Measurements from ENCODE around the gene SPIC.
"Not testable (repeated sequence)": the region's sequence is repeated elsewhere in the genome, so short reads cannot be mapped to it uniquely, and the experiment has no call there.

SPIC gene

DNA sequence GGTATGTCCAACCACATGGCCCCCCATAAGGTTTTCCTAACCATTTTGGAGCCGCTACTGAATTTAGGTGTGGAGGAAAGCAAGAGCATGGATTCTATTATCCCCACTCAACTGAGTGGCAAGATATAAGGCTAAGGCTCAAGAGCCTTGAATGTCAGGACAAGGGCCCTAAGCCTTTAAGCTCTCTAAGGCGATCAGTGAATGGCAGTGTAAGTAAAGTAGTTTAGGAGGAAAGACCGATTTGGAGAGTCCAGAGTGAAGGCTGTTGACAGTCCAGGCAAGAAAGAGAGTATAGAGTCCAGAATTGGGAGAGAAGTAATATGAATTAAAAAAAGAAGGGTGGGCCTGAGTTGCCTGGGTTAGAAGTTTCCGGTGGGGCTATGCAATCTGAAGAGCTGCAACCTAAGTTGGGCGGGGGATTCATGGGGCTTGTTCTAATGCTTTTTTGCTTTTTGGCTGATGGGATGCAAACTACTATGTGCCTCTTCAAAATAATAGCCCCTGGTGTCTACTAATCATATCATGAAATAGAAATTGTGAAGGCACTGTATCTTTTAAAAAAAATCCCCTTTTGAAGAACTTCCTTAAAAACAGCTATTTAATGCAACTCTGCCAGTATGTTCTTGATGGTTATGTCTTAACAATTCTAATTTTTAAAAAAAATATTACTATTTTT is at the start of gene SPIC:
TSS of gene SPIC (plus strand) at position 626 of the 676 bp plus-strand sequence. CDS start 1,569 bp downstream, outside the sequence.
- DNase-seq: no peak

DNA sequence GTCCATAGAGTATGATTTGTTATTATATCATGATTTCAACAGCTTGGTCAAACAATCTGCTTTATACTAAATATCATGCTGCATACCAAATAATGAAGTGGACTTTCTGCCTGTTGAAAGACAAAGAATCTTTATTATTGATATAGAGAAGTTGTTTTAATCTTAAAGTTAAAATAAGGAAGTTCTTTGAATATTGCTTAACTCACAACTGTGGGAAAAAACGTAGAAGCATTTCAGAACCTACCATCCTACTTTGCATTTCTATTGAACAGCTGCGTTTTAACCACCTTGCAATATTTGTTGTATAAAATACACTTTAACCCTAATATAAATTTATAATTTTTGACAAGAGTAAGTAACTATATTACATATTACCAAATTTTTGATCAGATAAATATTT is 44.7 kb upstream of the SPIC start:
- no peak for DNase-seq

DNA sequence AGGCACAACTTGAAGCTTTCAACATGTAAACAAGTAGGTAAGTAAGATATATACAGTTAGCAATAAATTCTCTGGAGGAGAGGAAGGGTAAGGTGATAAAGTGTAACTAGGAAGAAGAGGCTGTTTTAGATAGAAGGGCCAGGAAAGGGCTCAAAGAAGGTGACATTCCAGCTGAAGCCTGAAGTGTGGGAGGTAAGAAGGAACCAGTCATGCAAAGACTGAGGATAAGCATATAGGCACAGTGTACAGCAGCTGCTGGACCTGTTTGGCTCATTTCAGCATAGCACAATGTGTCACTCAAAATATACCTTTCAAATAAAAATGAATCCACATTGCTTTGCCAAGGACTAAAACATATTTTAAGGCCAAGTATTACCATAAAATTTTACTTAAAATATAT is 39.0 kb upstream of the SPIC start:
- DNase-seq: no peak

DNA sequence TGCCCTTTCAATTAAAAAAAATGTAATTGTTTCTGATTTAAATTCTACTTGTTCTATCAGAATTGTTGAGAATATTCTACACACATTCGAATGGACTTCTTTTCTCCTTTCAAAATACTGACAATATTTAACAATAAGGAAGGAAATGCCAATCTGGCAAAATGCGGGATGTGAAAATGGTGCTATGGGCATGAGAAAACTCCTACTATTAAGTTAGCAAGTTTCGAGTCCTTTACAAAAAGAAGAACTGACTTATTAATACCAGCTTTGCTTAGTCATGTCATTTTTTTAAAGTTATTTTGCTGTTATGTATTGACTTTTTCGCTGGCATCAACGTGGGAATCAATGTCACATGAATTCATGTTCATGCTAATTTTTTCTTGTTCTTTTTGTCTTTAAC is 35.9 kb upstream of the SPIC start:
- no peak for DNase-seq

DNA sequence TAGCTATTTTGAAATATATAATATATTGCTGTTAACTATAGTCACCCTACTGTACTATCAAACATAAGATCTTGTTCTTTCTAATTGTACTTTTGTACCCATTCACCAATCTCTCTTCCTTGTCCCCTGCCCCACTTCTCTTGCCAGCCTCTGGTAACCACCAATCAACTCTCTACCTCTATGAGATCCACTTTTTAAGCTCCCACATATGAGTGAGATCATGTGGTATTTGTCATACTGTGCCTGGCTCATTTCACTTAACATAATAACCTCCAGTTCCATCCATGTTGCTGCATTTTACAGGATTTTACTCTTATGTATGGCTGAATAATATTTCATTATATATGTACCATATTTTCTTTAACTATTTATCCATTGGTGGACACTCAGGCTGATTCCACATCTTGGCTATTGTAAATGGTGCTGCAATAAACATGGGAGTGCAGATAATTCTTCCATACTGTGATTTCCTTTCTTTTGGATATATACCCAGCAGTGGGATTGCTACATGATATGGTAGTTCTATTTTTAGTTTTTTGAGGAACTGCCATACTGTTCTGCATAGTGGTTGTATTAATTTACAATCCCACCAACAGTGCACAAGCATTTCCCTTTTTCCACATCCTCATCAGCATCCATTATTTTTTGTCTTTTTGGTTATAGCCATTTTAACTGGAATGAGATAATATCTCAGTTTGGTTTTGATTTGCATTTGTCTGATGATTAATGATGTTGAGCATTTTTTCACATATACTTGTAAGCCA is 33.5 kb upstream of the SPIC start:
- DNase-seq: no peak

DNA sequence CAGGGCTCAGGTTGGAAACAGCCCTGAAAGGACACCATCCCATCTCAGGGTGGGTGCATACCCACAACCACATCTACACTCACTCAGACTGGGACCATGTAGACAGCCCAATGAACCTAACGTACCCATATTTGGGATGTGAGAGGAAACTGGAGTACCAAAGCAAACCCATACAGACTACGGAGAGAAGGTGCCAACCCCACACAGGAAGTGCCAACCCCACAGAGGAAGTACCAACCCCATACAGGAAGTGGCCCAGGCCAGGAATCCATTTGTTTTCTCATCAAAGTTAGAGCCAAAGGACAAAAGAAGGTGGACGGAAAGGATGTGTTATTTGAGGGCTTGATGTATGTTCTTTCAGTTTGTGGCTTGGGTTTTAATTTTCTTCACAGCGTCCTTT is 19.5 kb upstream of the SPIC start:
- no peak for DNase-seq

DNA sequence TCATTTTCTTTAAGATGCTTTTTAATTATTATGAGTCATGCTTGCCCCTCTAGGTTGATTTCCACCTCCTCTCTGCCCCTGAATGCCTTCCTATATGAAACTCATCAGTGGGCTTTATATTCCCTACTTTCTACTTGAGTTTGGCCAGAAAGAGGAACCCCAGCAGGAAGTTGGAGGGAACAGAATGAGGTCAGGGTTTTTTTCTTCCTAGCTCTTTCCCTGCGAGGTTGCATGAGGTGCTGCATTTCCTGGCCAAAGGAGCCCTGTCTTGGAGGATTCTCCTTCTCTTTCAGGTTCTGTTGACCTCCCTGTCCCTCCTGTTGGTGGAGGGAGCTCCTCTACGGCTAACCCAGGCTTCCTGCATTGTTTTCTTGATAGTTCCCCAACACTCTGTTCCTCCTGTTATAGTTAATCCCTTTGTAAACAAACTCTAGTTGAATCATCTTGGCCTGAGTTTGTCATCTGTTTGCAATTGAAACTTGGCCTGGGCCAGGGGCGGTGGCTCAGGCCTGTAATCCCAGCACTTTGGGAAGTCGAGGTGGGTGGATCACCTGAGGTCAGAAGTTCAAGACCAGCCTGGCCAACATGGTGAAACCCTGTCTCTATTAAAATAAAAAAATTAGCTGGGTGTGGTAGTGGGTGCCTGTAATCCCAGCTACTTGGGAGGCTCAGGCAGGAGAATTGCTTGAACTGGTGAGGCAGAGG is 15.3 kb upstream of the SPIC start:
- DNase-seq: no peak

DNA sequence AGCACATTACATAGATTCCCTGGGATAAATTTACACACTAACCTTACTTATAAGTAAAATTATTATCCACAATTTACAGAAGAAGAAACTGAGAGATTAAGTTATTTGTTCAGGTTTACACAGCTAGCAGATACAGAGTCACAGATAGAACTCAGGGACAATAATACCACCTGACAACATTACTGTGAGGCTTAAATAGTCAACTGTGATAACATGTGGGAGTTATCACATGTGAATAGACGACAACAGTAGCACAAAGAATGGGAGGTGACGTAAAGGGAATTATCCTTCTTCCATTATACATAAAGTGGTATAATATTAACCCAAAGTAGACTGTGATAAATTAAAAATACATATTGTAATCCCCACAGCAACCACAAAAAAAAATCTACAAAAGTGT is 6.2 kb upstream of the SPIC start:
- DNase-seq: no peak

DNA sequence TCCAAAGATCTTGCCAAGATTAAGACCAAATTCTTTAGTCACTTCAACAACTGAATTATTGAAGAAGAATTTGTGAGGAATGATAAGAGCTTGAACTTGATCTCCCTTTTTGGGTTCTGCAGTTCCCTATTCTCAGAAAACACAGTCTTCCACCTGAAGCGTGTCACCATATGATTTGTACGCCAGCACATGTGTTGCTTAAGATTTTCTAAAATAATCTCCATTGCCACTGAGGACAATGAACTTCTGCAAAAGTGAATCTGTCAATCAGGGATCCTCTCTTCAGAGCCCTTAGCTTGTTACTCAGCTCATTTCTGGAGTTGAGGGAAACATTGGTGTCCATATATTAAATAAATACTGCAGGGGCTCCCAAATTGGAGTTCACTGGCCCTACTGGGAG is 4.2 kb upstream of the SPIC start:
- DNase-seq: no peak

DNA sequence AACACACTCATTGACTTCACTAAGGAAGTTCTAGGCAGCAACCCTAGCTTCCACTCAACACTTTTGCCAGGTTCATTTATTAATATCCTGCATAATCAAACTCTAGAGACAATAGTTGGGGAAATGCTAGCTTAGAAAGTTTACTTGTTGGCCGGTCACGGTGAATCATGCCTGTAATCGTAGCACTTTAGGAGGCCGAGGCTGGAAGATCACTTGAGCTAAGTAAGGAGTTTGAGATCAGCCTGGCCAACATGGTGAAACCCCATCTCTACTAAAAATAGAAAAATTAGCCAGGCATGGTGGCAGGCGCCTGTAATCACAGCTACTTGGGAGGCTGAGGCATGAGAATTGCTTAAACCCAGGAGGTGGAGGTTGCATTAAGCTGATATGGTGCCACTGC is 3.3 kb upstream of the SPIC start:
- not testable (repeated sequence) for DNase-seq

DNA sequence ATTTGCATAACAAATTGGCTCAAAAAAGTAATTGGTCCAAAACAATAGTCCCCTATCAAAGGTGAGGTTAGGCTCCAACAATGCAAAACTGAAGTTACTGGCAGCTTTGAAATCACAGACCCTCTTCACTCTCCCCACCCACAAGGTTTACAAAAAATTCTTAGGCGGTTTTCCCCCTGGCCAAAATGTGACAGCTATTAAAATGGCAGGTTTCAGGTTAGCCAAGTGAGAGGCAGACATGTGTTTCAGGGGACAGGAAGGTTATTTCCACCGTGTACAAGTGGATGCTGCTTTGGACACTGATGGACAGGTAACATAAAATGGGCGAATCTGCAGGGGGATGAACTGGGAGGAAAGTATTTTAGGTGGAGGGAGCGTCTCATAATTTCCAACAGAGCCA is 888 bp upstream of the SPIC start:
- no peak for DNase-seq

DNA sequence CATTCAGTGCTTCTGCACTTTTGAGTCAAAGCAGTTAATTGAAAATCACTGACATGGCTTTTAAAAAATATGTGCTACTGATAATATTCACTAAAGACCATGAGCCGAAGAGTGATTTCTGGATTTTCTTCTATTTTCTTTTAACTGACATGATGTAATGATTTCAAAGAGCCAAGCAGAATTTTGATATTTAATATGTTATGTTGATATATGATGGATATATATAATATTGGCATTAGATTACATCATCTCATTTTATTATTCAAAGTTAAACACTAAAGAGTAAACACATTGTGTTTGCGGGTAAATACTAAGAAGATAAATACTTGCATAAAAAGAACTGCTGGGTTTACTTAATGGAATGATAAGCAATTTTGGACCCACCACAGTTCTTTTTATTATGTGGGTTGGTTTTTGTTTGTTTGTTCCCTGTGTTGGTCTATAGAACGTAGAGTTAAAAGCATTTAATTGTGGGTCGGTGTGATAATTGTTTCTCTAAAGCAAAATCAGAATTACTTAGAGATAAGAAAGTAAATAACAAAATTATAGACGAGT is 692 bp downstream of the SPIC start:
- no peak for DNase-seq

DNA sequence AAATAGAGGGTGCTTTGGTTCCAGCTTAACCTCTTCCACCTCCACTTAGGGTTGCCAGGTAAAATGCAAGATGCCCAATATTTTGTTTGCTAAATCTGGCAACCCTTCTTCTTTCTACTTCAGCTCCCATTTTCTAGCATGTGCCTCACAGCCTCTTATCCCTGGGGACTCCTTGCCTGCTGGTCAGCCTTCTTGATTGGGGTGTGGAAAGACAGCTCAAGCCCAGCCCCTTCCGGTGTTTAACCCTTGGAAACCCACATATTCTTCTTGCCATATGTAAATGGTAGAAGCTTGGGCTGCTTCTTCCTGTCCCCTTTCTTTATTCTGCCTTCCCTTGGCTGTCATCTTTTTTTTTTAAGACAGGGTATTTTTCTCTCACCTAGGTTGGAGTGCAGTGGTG is 5.7 kb downstream of the SPIC start:
- no peak for DNase-seq

DNA sequence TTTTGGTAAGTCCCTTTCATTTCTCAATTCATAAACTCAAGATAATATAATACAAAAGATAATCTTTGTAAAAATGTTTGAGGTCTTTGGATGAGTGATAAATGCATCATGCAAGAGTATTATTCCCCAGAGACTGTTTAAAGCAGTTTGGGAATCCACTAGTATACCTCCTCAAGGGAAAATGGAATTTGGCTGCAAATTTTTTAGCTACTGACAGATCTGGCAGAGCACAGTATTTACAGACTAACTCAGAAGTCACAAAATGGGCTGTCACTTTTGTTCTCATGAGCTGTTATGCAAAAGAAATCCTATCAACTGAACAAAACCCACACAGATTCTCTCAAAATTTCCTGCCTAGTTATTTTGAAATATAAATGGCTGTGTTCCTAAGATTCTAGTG is 9.9 kb downstream of the SPIC start:
- no peak for DNase-seq

DNA sequence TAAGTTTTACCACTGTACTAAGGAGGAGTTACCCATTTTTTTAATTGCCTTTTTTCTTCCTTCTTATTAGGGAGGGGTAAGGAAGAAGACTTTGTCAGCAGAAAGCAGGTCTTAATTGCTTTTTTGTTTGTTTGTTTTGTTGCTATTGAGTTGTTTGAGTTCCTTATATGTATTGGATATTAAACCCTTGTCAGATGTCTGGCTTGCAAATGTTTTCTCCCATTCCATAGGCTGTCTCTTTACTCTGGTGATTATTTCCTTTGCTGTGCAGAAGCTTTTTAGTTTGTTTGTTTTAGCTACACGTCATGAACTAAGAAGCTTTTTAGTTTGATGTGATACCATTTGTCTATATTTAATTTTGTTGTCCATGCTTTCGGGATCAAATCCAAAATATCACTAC is 13.3 kb downstream of the SPIC start:
- no peak for DNase-seq

DNA sequence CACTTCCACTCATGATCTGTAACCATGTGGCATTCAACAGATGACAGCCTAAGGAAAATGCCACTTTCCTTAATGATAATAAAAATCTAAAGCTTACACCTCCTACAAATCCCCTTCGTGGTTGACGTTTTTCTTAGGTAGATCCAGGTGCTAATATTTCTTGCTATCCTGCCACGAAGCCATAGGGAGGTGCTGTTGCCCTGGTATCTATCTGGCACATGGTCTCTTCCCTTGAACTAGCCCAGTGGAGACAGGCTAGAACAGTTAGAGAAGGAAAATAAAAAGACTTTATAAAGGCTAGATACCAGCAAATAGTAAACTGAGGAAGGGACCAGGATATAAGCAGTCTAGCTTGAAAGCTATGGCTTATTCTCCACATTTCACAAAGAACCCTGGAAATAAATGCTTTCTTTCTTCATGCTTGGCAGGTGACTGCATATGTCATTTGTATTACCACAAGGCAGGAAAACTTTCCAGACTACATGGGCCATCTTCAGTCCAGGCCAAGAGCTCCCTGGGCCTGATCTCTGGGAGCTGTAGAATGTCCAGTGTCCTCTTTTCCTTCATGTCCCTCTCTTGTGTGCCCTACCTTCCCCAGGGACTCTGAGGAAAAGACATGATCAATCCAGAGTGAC is 15.3 kb downstream of the SPIC start:
- DNase-seq: no peak

DNA sequence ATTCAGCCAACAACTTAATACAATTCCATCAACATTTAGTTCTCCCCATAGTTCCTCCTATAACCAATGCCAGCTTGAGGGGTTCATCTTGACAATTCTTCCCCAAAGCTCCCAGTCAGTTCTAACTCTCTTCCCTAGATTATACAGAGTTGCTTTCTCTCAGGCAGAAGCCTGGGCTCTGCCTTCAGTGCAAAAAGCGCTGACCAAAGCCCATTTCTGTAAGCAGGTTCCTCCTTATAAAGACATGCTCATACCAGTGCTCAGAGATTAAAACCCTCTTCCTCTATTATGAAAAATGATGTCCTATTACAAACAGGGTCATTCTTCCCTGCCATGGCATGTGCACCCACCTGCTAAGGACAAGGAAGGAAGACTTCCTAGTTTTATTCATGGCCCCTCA is 16.2 kb downstream of the SPIC start:
- DNase-seq: no peak

DNA sequence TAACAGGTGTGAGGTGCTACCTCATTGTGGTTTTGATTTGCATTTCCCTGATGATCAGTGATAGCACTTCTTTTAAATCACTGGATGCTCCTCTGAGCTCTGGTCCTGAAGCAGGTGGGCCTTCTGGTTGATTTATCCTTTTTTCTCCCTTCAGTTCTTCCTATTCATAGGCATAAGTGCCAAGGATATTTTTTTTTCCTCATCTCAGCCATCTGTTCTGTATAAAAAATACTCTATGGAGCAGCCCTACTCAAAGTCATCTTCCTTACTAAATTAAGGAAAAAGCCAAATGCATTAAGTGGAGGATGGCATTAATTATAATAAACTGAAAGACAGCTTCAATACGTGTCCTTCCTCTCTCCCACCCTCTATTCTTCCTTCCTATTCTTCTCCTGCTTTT is 18.4 kb downstream of the SPIC start:
- DNase-seq: no peak

DNA sequence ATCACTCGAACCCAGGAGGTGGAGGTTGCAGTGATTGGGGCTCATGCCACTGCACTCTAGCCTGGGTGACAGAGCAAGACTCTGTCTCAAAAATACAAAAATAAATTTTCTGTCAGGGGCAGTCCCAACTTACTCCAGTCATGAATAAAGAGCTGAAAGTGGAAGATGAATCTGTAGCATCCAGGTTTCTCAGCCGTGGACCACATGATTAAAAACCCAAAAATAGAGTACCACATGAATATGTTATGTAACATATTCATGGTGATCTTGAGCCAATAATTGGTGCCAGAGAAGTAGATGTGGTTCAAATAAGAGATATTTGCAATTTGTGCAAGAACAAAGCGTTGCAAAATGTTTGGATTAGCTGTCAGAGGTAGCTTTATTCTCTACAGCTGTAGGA is 23.1 kb downstream of the SPIC start:
- no peak for DNase-seq

DNA sequence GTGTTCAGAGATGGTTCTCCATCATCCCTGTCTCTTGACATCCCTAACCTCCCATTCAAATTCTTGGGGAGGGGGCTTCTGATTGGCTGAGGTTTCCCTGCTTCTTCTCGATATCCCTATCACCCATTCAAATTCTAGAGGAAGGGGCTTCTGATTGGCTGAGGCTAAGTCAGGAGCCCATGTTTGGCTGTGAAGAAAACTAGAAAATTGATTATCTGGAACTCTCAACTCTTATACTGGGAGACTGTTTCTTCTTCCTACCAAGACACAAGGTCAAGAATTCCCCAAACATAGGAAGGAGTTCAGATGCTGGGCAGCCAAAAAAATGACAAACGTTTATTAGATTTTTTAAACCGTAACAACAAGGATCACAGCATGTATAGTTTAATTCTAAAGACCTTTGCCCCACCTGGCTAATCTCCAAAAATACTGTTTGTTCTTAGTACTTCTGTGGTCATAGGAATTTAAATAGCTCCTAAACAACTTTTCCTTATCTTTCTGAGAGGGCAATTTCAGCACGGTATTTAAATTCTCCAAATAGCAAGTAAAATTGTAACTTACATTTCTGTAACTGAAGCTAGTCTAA is 26.4 kb downstream of the SPIC start:
- DNase-seq: no peak

DNA sequence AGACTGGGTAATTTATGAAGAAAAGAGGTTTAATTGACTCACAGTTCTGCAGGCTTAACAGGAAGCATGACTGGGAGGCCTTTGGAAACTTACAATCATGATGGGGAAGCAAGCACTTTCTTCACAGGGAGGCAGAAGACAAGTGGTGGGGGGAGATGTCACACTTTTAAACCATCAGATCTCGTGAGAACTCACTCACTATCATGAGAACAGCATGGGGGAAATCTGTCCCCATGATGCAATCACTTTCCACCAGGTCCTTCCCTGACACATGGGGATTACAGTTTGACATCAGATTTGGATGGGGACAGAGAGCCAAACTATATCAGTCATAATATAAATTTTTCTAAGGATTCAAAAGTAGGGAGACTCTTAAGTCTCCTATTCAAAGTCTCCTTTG is 46.0 kb downstream of the SPIC start:
- no peak for DNase-seq

DNA sequence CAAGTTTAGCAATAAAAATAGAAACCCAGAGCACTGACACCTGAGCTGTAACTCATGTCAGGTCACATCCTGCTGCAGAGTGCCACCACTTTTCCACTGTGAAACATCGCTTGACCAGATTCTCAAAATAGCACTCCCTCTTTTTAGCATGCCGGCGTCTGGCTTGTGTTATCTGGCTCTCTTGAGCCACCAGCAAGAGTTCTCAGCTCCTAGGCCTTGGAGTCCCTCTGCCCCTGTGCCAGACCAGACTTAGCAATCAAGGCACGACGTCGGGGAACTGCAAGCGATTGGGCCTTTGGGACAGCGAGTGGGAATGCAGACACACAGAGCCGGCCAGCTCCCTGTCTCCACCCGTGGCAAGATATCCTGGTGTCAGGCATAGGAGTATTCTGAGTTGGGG is 52.5 kb downstream of the SPIC start:
- DNase-seq: no peak

DNA sequence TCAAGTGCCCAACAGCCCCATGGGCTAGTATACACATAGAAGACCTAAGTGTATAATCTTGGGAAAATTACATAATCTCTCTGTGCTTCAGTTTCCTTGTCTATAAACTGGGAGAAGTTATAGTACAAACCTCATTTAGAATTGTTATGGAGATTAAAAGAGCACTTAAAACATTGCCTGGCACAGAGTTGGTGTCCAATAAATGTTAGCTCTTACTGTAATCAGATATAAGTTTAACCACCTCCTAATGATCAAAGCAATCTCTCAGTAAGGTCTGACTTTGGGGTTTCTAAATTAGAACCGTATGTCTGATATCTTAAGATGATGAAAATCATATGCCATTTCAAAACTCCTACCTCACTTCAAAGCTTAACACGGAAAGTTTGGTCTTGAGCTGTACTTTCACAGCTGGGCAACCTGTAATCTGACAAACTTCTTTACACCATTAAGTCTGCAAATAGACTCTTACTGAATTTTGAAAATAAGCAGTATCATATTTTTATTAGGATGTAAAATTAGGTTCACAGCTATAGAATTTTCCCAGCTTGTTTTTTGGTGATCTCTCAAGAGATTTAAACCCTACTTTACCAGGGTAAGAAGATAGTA is 61.0 kb downstream of the SPIC start:
- DNase-seq: no peak
